GM23338 (cell line): ENCODE measurements around the gene ERBB4. TPM values are rescaled to one million over a fixed set of nuclear protein-coding genes. Genes with fewer than 3 reads are reported as not detected.

Experiments used
- ATAC-seq: fragments of 200-7000 bp; cut with Tn5 transposase; 3 replicates; pipeline ENCODE4 v1.9.1; 2020
- DNase-seq: peaks from one replicate; pipeline ENCODE4 v3.0.0-alpha.2; 2015; ENCODE audit warnings: low spot score
- H2AFZ ChIP-seq: fragments of 200-600 bp; sonication (generic); 2 replicates; pipeline ENCODE4 v1.8.0; 2016; ENCODE audit warnings: antibody characterized with exemption, mild to moderate bottlenecking, moderate library complexity
- H3F3A ChIP-seq: fragments of 200-600 bp; sonication (generic); replicated peaks from 2 replicates; pipeline ENCODE4 v1.8.0; 2017; ENCODE audit warnings: antibody characterized with exemption, mixed run types, low read depth
- H3K27ac ChIP-seq: fragments of 200-600 bp; sonication (generic); 2 replicates; pipeline ENCODE4 v1.6.1; 2016; ENCODE audit warnings: low read depth
- H3K27me3 ChIP-seq: fragments of 200-600 bp; sonication (generic); 2 replicates; pipeline ENCODE4 v1.8.0; 2016; ENCODE audit warnings: mild to moderate bottlenecking, mixed run types, moderate library complexity; ENCODE audit not compliant: insufficient read depth
- H3K36me3 ChIP-seq: fragments of 200-600 bp; sonication (generic); 2 replicates; pipeline ENCODE4 v1.8.0; 2016; ENCODE audit warnings: mild to moderate bottlenecking; ENCODE audit not compliant: insufficient read depth
- H3K4me1 ChIP-seq: fragments of 200-600 bp; sonication (generic); 2 replicates; pipeline ENCODE4 v1.8.0; 2016; ENCODE audit warnings: mild to moderate bottlenecking, moderate library complexity; ENCODE audit not compliant: insufficient read depth
- H3K4me2 ChIP-seq: fragments of 200-600 bp; sonication (generic); 2 replicates; pipeline ENCODE4 v1.7.1; 2017; ENCODE audit warnings: mixed run types
- H3K4me3 ChIP-seq: fragments of 200-600 bp; sonication (generic); 2 replicates; pipeline ENCODE4 v1.6.1; 2016; ENCODE audit warnings: mixed run types
- H3K79me2 ChIP-seq: fragments of 200-600 bp; sonication (generic); replicated peaks from 2 replicates; pipeline ENCODE4 v1.8.0; 2017; ENCODE audit warnings: mild to moderate bottlenecking; ENCODE audit not compliant: insufficient read depth
- H3K9me2 ChIP-seq: fragments of 200-600 bp; sonication (generic); 2 replicates; pipeline ENCODE4 v1.8.0; 2017; ENCODE audit not compliant: insufficient read depth
- H4K20me1 ChIP-seq: fragments of 200-600 bp; sonication (generic); replicated peaks from 2 replicates; pipeline ENCODE4 v1.8.0; 2017; ENCODE audit warnings: mild to moderate bottlenecking; ENCODE audit not compliant: insufficient read depth
- H3K27ac Mint-ChIP-seq: 2 replicates; pipeline ENCODE4 v1.8.0; 2020; ENCODE audit warnings: inconsistent platforms, mild to moderate bottlenecking, moderate library complexity, mixed read lengths
- H3K27me3 Mint-ChIP-seq: 3 replicates; pipeline ENCODE4 v1.8.0; 2022; ENCODE audit warnings: low read depth, mild to moderate bottlenecking, moderate library complexity, mixed read lengths, inconsistent platforms; ENCODE audit not compliant: insufficient read depth, poor library complexity
- H3K36me3 Mint-ChIP-seq: 3 replicates; pipeline ENCODE4 v1.8.0; 2021; ENCODE audit warnings: low read depth, mild to moderate bottlenecking, inconsistent platforms, moderate library complexity, mixed read lengths
- H3K4me1 Mint-ChIP-seq: 3 replicates; pipeline ENCODE4 v1.8.0; 2020; ENCODE audit warnings: mild to moderate bottlenecking, inconsistent platforms, mixed read lengths
- H3K4me3 Mint-ChIP-seq: 3 replicates; pipeline ENCODE4 v1.8.0; 2021; ENCODE audit warnings: moderate library complexity, mild to moderate bottlenecking, inconsistent platforms, mixed read lengths
- H3K9me3 Mint-ChIP-seq: 3 replicates; pipeline ENCODE4 v1.8.0; 2020; ENCODE audit warnings: moderate library complexity, mild to moderate bottlenecking, inconsistent platforms, mixed read lengths
- CREB1 ChIP-seq: fragments of 250-450 bp; sonication (Bioruptor Pico); IDR thresholded peaks from 2 replicates; pipeline ENCODE4 v1.5.0; 2020; ENCODE audit warnings: low read depth, mild to moderate bottlenecking, moderate library complexity
- EZH2 ChIP-seq: fragments of 200-600 bp; sonication (generic); IDR thresholded peaks from one replicate; pipeline ENCODE4 v1.8.0; 2017; ENCODE audit warnings: antibody characterized with exemption, mild to moderate bottlenecking, low read depth; ENCODE audit not compliant: unreplicated experiment
- EZH2phosphoT487 ChIP-seq: fragments of 200-600 bp; sonication (generic); IDR thresholded peaks from one replicate; pipeline ENCODE4 v1.8.1; 2018; ENCODE audit warnings: antibody characterized with exemption; ENCODE audit not compliant: unreplicated experiment
- JUNB ChIP-seq: IDR thresholded peaks from one replicate; pipeline ENCODE4 v1.6.1; 2016; ENCODE audit warnings: antibody characterized with exemption; ENCODE audit not compliant: unreplicated experiment
- NANOG ChIP-seq: IDR thresholded peaks from 2 replicates; pipeline ENCODE4 v1.6.1; 2016; ENCODE audit warnings: antibody characterized with exemption, borderline replicate concordance
- POLR2AphosphoS5 ChIP-seq: IDR thresholded peaks from 2 replicates; pipeline ENCODE4 v1.6.1; 2016; ENCODE audit warnings: antibody characterized with exemption, low read depth
- ZNF114 ChIP-seq: fragments of 250-450 bp; sonication (Bioruptor Pico); IDR thresholded peaks from 2 replicates; pipeline ENCODE4 v1.5.0; 2020; ENCODE audit warnings: mild to moderate bottlenecking, moderate library complexity
- ZNF331 ChIP-seq: fragments of 250-450 bp; sonication (Bioruptor Pico); IDR thresholded peaks from 2 replicates; pipeline ENCODE4 v1.5.0; 2020; ENCODE audit warnings: low read depth, mild to moderate bottlenecking, moderate library complexity
- polyA plus RNA-seq: library from polyadenylated mRNA; unstranded; fragments of >200 nt; fragmentation: Nextera tagmentation; extraction: Ambion mirVana; gene quantifications from 2 replicates; pipeline ENCODE4 v1.2.1, GENCODE V29; 2016
- total RNA-seq: library from RNA; depleted of rRNA; stranded (reverse); fragments of >200 nt; shearing (Covaris generic); gene quantifications from 2 replicates; pipeline ENCODE4 v1.2.3, GENCODE V29; 2014
- TF ChIP-seq, protein P1 (sequence below): IDR thresholded peaks from 2 replicates; pipeline ENCODE4 v1.6.1; 2016; ENCODE audit warnings: antibody characterized with exemption
- TF ChIP-seq, protein P2 (sequence below): IDR thresholded peaks from one replicate; pipeline ENCODE4 v1.6.1; 2018; ENCODE audit warnings: antibody characterized with exemption; ENCODE audit not compliant: unreplicated experiment
- TF ChIP-seq, protein P3 (sequence below): fragments of 250-450 bp; sonication (Bioruptor Pico); IDR thresholded peaks from 2 replicates; pipeline ENCODE4 v1.5.0; 2020; ENCODE audit warnings: mild to moderate bottlenecking, moderate library complexity

ERBB4 gene
- total and polyA plus RNA-seq, 2 experiments from 2014 or later: 0.73 to 1.1 TPM

DNA sequence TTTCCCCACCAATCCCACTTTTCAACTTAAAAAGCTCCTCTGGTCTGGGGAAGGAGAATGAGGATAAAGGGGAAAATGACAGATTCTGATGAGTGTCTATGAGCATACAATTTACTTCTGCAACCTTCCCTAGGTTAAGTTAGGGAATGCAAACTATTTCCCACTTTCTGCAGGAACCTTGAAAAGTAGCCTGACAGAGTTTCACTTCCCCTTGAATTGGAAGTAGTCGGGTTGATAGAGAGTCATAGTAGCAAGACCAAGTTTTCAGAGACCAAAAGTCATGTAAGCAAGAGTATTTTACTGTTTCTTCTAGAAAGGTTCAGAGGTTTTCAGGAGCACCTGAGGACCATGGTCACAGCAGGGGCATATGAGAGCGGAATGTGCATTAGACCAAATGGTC is 1167.1 kb downstream of the ERBB4 start (continued):
- TF ChIP-seq, protein P1, sequence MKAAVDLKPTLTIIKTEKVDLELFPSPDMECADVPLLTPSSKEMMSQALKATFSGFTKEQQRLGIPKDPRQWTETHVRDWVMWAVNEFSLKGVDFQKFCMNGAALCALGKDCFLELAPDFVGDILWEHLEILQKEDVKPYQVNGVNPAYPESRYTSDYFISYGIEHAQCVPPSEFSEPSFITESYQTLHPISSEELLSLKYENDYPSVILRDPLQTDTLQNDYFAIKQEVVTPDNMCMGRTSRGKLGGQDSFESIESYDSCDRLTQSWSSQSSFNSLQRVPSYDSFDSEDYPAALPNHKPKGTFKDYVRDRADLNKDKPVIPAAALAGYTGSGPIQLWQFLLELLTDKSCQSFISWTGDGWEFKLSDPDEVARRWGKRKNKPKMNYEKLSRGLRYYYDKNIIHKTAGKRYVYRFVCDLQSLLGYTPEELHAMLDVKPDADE: no peak
- TF ChIP-seq CREB1 (CRISPR knock-in tag): no peak
- TF ChIP-seq, protein P2, sequence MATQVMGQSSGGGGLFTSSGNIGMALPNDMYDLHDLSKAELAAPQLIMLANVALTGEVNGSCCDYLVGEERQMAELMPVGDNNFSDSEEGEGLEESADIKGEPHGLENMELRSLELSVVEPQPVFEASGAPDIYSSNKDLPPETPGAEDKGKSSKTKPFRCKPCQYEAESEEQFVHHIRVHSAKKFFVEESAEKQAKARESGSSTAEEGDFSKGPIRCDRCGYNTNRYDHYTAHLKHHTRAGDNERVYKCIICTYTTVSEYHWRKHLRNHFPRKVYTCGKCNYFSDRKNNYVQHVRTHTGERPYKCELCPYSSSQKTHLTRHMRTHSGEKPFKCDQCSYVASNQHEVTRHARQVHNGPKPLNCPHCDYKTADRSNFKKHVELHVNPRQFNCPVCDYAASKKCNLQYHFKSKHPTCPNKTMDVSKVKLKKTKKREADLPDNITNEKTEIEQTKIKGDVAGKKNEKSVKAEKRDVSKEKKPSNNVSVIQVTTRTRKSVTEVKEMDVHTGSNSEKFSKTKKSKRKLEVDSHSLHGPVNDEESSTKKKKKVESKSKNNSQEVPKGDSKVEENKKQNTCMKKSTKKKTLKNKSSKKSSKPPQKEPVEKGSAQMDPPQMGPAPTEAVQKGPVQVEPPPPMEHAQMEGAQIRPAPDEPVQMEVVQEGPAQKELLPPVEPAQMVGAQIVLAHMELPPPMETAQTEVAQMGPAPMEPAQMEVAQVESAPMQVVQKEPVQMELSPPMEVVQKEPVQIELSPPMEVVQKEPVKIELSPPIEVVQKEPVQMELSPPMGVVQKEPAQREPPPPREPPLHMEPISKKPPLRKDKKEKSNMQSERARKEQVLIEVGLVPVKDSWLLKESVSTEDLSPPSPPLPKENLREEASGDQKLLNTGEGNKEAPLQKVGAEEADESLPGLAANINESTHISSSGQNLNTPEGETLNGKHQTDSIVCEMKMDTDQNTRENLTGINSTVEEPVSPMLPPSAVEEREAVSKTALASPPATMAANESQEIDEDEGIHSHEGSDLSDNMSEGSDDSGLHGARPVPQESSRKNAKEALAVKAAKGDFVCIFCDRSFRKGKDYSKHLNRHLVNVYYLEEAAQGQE: no peak

DNA sequence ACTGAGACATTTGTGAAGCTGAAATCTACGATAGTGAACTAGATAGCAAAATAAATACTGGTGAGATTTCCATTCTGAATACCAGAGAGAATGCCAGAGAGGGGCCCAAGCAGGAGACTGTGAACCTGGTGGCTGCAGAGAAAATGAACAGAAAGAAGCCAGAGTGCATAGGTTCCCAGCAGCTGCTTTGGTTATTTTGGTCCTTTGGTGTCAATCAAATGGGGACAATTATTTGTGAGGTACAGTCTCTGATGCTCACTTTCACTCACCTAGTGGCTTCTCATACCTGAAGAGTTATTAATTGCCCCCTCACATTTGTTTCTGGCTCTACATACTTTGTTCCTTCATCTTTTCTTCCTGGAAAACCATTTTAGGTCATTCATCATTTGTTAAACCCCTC is 1170.1 kb downstream of the ERBB4 start:
- Histone ChIP-seq H3K36me3 (no peaks in the 10 kb centered on the region), H2AFZ (peak overlapping the region; percentile 75), H3K4me3 (no peak overlapping the region), H3K4me1 (peaks cover 32% of the 10 kb centered on the region), H4K20me1 (no peaks in the 10 kb centered on the region), H3F3A (no peaks in the 10 kb centered on the region), H3K27me3 (no peaks in the 10 kb centered on the region), H3K4me2 (no peak overlapping the region), H3K9me2 (no peaks in the 10 kb centered on the region), H3K27ac (no peak overlapping the region), H3K79me2 (no peaks in the 10 kb centered on the region)
- DNase-seq (no peak), ATAC-seq (no peak)
- H3K27me3 Mint-ChIP-seq: no peaks in the 10 kb centered on the region
- H3K9me3 Mint-ChIP-seq: peaks cover 11% of the 10 kb centered on the region
- H3K36me3 Mint-ChIP-seq: peaks cover 11% of the 10 kb centered on the region
- H3K27ac Mint-ChIP-seq: no peak overlapping the region
- peaks cover 21% of the 10 kb centered on the region for H3K4me1 Mint-ChIP-seq
- no peak overlapping the region for H3K4me3 Mint-ChIP-seq
- TF ChIP-seq NANOG (no peak), EZH2phosphoT487 (no peak), ZNF114 (no peak), POLR2AphosphoS5 (no peak), EZH2 (no peak), JUNB (no peak), ZNF331 (CRISPR knock-in tag) (no peak), CREB1 (CRISPR knock-in tag) (no peak)
- TF ChIP-seq, protein P2: no peak
- TF ChIP-seq, protein P3, sequence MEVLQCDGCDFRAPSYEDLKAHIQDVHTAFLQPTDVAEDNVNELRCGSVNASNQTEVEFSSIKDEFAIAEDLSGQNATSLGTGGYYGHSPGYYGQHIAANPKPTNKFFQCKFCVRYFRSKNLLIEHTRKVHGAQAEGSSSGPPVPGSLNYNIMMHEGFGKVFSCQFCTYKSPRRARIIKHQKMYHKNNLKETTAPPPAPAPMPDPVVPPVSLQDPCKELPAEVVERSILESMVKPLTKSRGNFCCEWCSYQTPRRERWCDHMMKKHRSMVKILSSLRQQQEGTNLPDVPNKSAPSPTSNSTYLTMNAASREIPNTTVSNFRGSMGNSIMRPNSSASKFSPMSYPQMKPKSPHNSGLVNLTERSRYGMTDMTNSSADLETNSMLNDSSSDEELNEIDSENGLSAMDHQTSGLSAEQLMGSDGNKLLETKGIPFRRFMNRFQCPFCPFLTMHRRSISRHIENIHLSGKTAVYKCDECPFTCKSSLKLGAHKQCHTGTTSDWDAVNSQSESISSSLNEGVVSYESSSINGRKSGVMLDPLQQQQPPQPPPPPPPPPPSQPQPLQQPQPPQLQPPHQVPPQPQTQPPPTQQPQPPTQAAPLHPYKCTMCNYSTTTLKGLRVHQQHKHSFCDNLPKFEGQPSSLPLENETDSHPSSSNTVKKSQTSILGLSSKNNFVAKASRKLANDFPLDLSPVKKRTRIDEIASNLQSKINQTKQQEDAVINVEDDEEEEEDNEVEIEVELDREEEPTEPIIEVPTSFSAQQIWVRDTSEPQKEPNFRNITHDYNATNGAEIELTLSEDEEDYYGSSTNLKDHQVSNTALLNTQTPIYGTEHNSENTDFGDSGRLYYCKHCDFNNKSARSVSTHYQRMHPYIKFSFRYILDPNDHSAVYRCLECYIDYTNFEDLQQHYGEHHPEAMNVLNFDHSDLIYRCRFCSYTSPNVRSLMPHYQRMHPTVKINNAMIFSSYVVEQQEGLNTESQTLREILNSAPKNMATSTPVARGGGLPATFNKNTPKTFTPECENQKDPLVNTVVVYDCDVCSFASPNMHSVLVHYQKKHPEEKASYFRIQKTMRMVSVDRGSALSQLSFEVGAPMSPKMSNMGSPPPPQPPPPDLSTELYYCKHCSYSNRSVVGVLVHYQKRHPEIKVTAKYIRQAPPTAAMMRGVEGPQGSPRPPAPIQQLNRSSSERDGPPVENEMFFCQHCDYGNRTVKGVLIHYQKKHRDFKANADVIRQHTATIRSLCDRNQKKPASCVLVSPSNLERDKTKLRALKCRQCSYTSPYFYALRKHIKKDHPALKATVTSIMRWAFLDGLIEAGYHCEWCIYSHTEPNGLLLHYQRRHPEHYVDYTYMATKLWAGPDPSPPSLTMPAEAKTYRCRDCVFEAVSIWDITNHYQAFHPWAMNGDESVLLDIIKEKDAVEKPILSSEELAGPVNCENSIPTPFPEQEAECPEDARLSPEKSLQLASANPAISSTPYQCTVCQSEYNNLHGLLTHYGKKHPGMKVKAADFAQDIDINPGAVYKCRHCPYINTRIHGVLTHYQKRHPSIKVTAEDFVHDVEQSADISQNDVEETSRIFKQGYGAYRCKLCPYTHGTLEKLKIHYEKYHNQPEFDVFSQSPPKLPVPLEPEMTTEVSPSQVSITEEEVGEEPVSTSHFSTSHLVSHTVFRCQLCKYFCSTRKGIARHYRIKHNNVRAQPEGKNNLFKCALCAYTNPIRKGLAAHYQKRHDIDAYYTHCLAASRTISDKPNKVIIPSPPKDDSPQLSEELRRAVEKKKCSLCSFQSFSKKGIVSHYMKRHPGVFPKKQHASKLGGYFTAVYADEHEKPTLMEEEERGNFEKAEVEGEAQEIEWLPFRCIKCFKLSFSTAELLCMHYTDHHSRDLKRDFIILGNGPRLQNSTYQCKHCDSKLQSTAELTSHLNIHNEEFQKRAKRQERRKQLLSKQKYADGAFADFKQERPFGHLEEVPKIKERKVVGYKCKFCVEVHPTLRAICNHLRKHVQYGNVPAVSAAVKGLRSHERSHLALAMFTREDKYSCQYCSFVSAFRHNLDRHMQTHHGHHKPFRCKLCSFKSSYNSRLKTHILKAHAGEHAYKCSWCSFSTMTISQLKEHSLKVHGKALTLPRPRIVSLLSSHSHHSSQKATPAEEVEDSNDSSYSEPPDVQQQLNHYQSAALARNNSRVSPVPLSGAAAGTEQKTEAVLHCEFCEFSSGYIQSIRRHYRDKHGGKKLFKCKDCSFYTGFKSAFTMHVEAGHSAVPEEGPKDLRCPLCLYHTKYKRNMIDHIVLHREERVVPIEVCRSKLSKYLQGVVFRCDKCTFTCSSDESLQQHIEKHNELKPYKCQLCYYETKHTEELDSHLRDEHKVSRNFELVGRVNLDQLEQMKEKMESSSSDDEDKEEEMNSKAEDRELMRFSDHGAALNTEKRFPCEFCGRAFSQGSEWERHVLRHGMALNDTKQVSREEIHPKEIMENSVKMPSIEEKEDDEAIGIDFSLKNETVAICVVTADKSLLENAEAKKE (CRISPR knock-in tag): no peak
